ENCODE data around the gene JAK2.
"Not testable (repeated sequence)": the region's sequence is repeated elsewhere in the genome, so short reads cannot be mapped to it uniquely, and the experiment has no call there.

JAK2 gene

GRCh38 chr9:5004481-5004880, 19.4 kb downstream of the JAK2 start:
- H3K36me3 ChIP-seq (ENCODE audit: insufficient read depth, insufficient read length, low read length) = no peaks in the 10 kb centered on the region
- no peak overlapping the region for H3K4me3 ChIP-seq (ENCODE audit: insufficient read length, low read depth)
- no peak for DNase-seq (ENCODE audit: low read depth, low spot score)
- TF ChIP-seq SUZ12 (IDR thresholded peaks at IDR 0.05; ENCODE audit: extremely low read depth, insufficient read depth, insufficient read length) = no peak
- TF ChIP-seq YY1 (IDR thresholded peaks at IDR 0.05; ENCODE audit: insufficient read depth, insufficient read length) = no peak
- no peak for TF ChIP-seq ZNF274 (IDR thresholded peaks at IDR 0.05; ENCODE audit: low read depth, low read length)
- no peaks in the 10 kb centered on the region for H3K27me3 ChIP-seq (ENCODE audit: insufficient read depth, insufficient read length)
- no peaks in the 10 kb centered on the region for H3K4me1 ChIP-seq (ENCODE audit: insufficient read depth, insufficient read length)
- H3K9me3 ChIP-seq (ENCODE audit: insufficient read depth, low read length) = peaks cover 7% of the 10 kb centered on the region; the same call in 1 of the 2 replicates
- H3K9ac ChIP-seq (ENCODE audit: insufficient read length, low read depth) = no peak overlapping the region

- H3K9ac ChIP-seq (ENCODE audit: insufficient read length, low read depth) = no peak overlapping the region
- 0 out of 2 replicates have a peak, but pooled peaks cover 2% of the 10 kb centered on the region for H3K9me3 ChIP-seq (ENCODE audit: insufficient read depth, low read length)
- TF ChIP-seq SUZ12 (IDR thresholded peaks at IDR 0.05; ENCODE audit: extremely low read depth, insufficient read depth, insufficient read length) (no peak), YY1 (IDR thresholded peaks at IDR 0.05; ENCODE audit: insufficient read depth, insufficient read length) (no peak), ZNF274 (IDR thresholded peaks at IDR 0.05; ENCODE audit: low read depth, low read length) (no peak)
- no peak overlapping the region for H3K4me3 ChIP-seq (ENCODE audit: insufficient read length, low read depth)
- no peaks in the 10 kb centered on the region for H3K36me3 ChIP-seq (ENCODE audit: insufficient read depth, insufficient read length, low read length)
- H3K27me3 ChIP-seq (ENCODE audit: insufficient read depth, insufficient read length) = no peaks in the 10 kb centered on the region
- no peak for DNase-seq (ENCODE audit: low read depth, low spot score)
- no peaks in the 10 kb centered on the region for H3K4me1 ChIP-seq (ENCODE audit: insufficient read depth, insufficient read length)
These were observed 23.1 kb downstream of the JAK2 start for GRCh38 chr9:5008202-5008601.

- Histone ChIP-seq H3K9ac (ENCODE audit: insufficient read length, low read depth) (no peak overlapping the region), H3K4me1 (ENCODE audit: insufficient read depth, insufficient read length) (no peaks in the 10 kb centered on the region), H3K4me3 (ENCODE audit: insufficient read length, low read depth) (no peak overlapping the region), H3K9me3 (ENCODE audit: insufficient read depth, low read length) (peaks cover 4% of the 10 kb centered on the region; the same call in 1 of the 2 replicates), H3K36me3 (ENCODE audit: insufficient read depth, insufficient read length, low read length) (no peaks in the 10 kb centered on the region), H3K27me3 (ENCODE audit: insufficient read depth, insufficient read length) (no peaks in the 10 kb centered on the region)
- DNase-seq (ENCODE audit: low read depth, low spot score) = no peak
- no peak for TF ChIP-seq ZNF274 (IDR thresholded peaks at IDR 0.05; ENCODE audit: low read depth, low read length)
- no peak for TF ChIP-seq SUZ12 (IDR thresholded peaks at IDR 0.05; ENCODE audit: extremely low read depth, insufficient read depth, insufficient read length)
- no peak for TF ChIP-seq YY1 (IDR thresholded peaks at IDR 0.05; ENCODE audit: insufficient read depth, insufficient read length)
These were observed 28.3 kb downstream of the JAK2 start for GRCh38 chr9:5013374-5013773.

GRCh38 chr9:5015934-5016333, 30.9 kb downstream of the JAK2 start:
- no peak overlapping the region for H3K9ac ChIP-seq (ENCODE audit: insufficient read length, low read depth)

GRCh38 chr9:5025416-5025815, 40.3 kb downstream of the JAK2 start:
- no peaks in the 10 kb centered on the region for H3K27me3 ChIP-seq (ENCODE audit: insufficient read depth, insufficient read length)
- peaks cover 5% of the 10 kb centered on the region; the same call in 1 of the 2 replicates for H3K9me3 ChIP-seq (ENCODE audit: insufficient read depth, low read length)
- TF ChIP-seq SUZ12 (IDR thresholded peaks at IDR 0.05; ENCODE audit: extremely low read depth, insufficient read depth, insufficient read length) = no peak
- TF ChIP-seq ZNF274 (IDR thresholded peaks at IDR 0.05; ENCODE audit: low read depth, low read length) = no peak
- no peak for TF ChIP-seq YY1 (IDR thresholded peaks at IDR 0.05; ENCODE audit: insufficient read depth, insufficient read length)
- H3K36me3 ChIP-seq (ENCODE audit: insufficient read depth, insufficient read length, low read length) = peaks cover 5% of the 10 kb centered on the region
- no peaks in the 10 kb centered on the region for H3K4me1 ChIP-seq (ENCODE audit: insufficient read depth, insufficient read length)
- H3K4me3 ChIP-seq (ENCODE audit: insufficient read length, low read depth) = no peak overlapping the region
- no peak overlapping the region for H3K9ac ChIP-seq (ENCODE audit: insufficient read length, low read depth)
- no peak for DNase-seq (ENCODE audit: low read depth, low spot score)

More at GRCh38 chr9:5015934-5016333, 30.9 kb downstream of the JAK2 start:
- DNase-seq (ENCODE audit: low read depth, low spot score) = no peak
- H3K9me3 ChIP-seq (ENCODE audit: insufficient read depth, low read length) = peaks cover 11% of the 10 kb centered on the region; the same call in 1 of the 2 replicates
- TF ChIP-seq YY1 (IDR thresholded peaks at IDR 0.05; ENCODE audit: insufficient read depth, insufficient read length) = no peak
- TF ChIP-seq ZNF274 (IDR thresholded peaks at IDR 0.05; ENCODE audit: low read depth, low read length) = no peak
- no peak for TF ChIP-seq SUZ12 (IDR thresholded peaks at IDR 0.05; ENCODE audit: extremely low read depth, insufficient read depth, insufficient read length)
- no peaks in the 10 kb centered on the region for H3K36me3 ChIP-seq (ENCODE audit: insufficient read depth, insufficient read length, low read length)
- no peaks in the 10 kb centered on the region for H3K27me3 ChIP-seq (ENCODE audit: insufficient read depth, insufficient read length)
- H3K4me3 ChIP-seq (ENCODE audit: insufficient read length, low read depth) = no peak overlapping the region
- no peaks in the 10 kb centered on the region for H3K4me1 ChIP-seq (ENCODE audit: insufficient read depth, insufficient read length)

- peak overlapping the region; percentile 79 for H3K9ac ChIP-seq (ENCODE audit: insufficient read length, low read depth)
- not testable (repeated sequence) for H3K36me3 ChIP-seq (ENCODE audit: insufficient read depth, insufficient read length, low read length); H3K4me1 ChIP-seq (ENCODE audit: insufficient read depth, insufficient read length); DNase-seq (ENCODE audit: low read depth, low spot score); H3K9me3 ChIP-seq (ENCODE audit: insufficient read depth, low read length); H3K27me3 ChIP-seq (ENCODE audit: insufficient read depth, insufficient read length)
- peak overlapping the region; percentile 71 for H3K4me3 ChIP-seq (ENCODE audit: insufficient read length, low read depth)
These were observed 46.9 kb downstream of the JAK2 start for GRCh38 chr9:5031941-5032340.

- H3K9ac ChIP-seq (ENCODE audit: insufficient read length, low read depth) = no peak overlapping the region
- peaks cover 11% of the 10 kb centered on the region; the same call in 1 of the 2 replicates for H3K9me3 ChIP-seq (ENCODE audit: insufficient read depth, low read length)
- no peak for DNase-seq (ENCODE audit: low read depth, low spot score)
- no peaks in the 10 kb centered on the region for H3K27me3 ChIP-seq (ENCODE audit: insufficient read depth, insufficient read length)
- H3K4me3 ChIP-seq (ENCODE audit: insufficient read length, low read depth) = no peak overlapping the region
- no peak for TF ChIP-seq YY1 (IDR thresholded peaks at IDR 0.05; ENCODE audit: insufficient read depth, insufficient read length)
- H3K4me1 ChIP-seq (ENCODE audit: insufficient read depth, insufficient read length) = no peaks in the 10 kb centered on the region
- H3K36me3 ChIP-seq (ENCODE audit: insufficient read depth, insufficient read length, low read length) = peaks cover 8% of the 10 kb centered on the region
These were observed 55.8 kb downstream of the JAK2 start for GRCh38 chr9:5040730-5041389.
